HG02938 (cell line): ENCODE data around the gene UBE2S.
A peak's percentile ranks its signal among the peaks of the same experiment; 100 is the strongest.

Source experiments
- ATAC-seq: cut with Tn5 transposase; IDR thresholded peaks from one replicate; pipeline ENCODE4 v1.9.1; 2021; ENCODE audit warnings: mild to moderate bottlenecking, moderate library complexity; ENCODE audit not compliant: unreplicated experiment

Gene UBE2S

DNA sequence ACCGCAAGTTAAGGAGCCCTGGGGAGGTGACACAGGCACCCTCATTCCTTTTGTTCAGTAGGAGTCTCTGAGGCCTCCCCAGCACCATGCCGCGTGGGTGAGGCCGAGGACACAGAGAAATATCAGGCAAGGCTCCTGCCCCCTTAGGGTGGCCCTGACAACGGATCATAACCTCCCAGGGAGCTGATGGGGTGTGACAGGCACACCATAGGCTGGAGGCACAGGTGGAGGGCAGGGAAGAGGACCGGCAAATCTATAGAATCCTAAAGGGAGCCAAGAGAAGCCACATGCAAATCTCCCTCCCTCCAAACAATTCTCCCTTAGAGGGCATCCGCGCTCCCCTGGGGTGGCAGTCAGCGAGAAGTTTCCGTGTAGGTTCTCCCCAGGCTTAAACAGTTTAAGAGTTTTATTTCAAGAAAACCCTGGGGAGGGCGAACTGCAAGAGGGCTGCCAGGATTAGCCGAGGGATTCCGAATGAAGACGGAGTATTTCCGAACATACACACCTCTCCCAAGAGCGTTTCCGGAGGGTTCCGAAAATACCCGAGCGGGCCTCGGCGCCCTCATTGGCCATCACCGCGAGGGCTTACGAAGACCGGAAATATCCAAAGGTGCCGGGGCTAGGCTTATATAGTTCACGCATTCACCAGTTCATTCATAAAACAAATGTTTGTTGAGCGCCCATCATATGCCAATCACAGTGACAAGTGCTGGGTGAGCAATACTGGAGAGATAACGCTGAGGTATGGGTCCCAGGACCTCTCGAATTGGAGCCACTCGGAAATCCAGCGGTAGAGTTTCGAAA lies 22.5 kb downstream of the UBE2S start:
- ATAC-seq, result peak; percentile 58

- no peak for ATAC-seq
These were observed 23.3 kb downstream of the UBE2S start, which contains the start of gene TMEM238 for GRCh38 chr19:55384131-55384919. Gene TMEM238 (minus strand): TSS chr19:55384292. CDS start chr19:55384259, 33 bp downstream.

GRCh38 chr19:55383279-55384130 lies 24.1 kb downstream of the UBE2S start:
- ATAC-seq, result no peak

DNA sequence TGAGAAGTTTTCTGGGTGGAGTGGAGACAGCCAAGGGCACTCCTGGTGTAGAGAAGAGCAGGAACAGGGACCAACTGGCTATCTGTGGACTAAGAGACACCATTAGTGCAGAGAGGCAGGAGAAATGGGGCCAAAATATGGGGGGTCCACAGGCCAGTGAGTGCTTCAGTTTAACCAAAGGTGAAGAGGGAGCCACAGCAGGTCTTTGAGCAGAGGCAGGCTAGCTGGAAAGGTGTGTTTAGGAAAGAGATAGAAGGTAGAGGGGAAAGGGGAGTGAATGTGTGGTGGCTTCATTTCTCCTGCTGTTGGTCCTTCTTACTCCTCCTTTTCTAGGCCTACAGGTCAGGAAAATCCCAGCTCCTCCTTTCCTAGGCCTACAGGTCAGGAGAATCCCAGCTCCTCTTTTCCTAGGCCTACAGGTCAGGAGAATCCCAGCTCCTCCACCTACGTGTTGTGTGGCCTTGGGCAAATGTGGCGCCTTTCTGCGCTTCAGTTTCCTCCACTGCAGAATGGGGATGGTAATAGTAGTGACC lies 25.0 kb downstream of the UBE2S start:
- ATAC-seq, result no peak

- no peak for ATAC-seq
These were observed 25.6 kb downstream of the UBE2S start for GRCh38 chr19:55382013-55382412.

DNA sequence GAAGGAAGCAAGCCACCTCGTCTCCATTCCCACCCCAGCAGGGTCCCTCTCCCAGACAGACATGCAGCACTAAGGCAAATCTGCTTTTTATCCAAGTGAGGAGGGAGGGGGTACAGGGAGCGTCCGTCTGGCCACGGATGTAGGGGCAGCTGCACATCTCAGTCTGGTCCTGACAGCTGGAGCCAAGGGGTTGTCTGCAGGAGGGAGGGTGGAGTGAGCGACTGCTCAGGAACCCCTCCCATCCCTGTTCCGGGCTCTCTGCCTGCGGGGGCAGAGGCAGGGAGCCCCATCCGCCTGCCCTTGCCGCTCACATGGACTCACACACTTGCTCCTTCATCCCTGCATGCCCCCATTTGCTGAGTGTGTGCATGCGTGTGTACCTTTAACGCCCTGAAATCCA lies 28.4 kb downstream of the UBE2S start:
- no peak for ATAC-seq

- ATAC-seq, result no peak
These were observed 30.0 kb downstream of the UBE2S start for GRCh38 chr19:55377356-55378131.

GRCh38 chr19:55376241-55376933 lies 31.2 kb downstream of the UBE2S start, which contains the start of gene TMEM190:
Gene TMEM190 (plus strand): TSS chr19:55376826. CDS start chr19:55376854, 28 bp downstream.
- ATAC-seq, result no peak

GRCh38 chr19:55373993-55374757 lies 33.4 kb downstream of the UBE2S start:
- ATAC-seq, result no peak

DNA sequence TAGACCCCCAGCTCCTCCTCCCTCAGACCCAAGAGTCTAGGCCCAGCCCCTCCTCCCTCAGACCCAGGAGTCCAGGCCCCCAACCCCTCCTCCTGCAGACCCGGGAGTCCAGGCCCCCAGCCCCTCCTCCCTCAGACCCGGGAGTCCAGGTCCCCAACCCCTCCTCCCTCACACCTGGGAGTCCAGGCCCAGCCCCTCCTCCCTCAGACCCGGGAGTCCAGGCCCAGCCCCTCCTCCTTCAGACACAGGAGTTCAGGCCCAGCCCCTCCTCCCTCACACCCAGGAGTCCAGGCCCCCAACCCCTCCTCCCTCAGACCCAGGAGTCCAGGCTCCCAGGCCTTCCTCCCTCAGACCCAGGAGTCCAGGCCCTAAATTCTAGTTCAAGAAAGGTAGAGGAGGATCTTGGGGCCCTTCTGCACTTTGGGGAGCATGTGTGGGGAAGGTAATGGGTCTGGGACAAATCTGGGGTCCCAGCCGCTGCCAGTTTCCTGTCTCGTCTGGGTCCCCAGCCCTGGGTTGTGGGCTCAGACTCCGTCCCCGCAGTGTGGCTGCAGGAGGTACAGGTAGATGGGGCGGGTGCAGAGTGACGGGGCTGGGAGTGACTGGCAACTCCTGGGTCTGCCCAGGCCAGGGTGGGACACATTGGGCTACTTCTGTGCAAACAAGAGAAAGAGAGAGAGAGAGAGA lies 34.1 kb downstream of the UBE2S start:
- ATAC-seq, result no peak

DNA sequence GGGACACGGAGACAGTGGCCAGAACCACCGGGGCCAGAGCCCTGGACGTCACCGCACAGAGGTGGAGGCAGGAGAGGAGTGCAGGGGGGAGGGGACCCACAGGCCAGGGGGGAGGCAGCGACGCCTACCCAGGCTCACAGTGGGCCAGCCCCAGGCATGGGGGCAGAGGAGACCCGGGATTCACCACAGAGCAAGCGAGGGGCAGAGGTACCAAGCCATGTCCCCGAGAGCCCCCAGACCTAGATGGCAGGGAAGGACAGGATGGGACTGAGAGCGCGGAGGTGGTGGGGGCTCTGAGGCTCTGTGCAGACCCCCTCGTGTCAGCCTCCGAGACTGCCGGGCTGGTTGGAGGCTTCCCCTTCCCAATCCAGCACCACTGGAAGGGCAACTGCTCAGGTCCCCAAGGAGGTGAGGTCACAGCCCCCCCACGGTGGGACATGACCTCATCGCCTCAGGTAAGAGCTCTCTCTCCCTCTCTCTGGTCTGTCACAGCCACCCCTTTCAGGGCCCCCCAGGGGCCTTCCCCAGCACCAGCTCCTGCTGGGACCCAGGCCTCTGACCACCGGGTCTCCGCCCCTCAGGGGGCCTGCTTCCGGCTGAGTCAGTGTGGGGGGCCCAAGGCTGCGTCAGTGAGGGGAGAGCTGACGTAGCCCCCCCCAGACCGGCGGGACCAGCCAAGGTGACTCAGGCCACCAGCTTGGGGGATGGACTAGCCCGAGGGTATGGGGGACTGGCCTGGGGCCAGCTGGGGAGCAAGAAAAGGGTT lies 35.1 kb downstream of the UBE2S start:
- no peak for ATAC-seq

GRCh38 chr19:55370305-55370988 lies 37.1 kb downstream of the UBE2S start, which contains the start of gene IL11:
Gene IL11 (minus strand): TSS chr19:55370463. CDS start chr19:55370310, 153 bp downstream.
- no peak for ATAC-seq

- no peak for ATAC-seq
These were observed 37.8 kb downstream of the UBE2S start for GRCh38 chr19:55369653-55370304.

DNA sequence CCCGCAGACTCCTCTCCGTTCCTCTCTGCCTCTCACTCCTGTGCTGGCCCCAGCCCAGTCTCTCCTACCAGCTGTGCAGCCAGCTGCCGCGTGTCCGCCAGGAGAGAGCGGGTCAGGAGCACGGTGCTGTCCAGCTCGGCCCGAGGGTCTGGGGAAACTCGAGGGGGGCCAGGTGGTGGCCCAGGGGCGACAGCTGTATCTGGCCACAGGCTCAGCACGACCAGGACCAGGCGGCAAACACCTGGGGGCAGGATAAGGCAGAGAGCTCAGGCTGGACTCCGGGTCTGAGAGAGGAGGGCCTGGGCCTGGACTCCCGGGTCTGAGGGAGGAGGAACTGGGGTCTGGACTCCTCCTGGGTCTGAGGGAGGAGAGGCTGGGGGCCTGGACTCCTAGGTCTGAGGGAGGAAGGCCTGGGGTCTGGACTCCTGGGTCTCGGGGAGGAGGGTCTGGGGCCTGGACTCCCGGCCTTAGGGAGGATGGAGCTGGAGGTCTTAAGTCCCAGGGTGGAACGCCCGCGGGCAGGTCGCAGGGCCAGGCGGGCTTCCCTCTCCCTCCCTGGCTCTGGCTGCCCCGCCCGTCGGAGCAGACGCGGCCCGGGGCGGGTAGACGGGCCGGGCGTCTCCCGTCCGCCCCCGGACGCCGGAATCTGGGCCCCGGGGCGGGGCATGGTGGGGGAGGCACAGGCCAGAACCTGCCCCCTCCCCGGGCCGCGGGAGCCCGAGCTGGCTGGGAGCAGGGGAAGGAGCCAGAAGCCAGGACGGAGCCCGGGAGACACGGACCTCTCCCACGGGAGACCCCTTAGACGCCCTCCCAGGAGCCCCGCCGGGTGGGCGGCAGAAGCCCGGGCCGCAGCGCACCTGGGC lies 38.7 kb downstream of the UBE2S start:
- no peak for ATAC-seq

GRCh38 chr19:55368106-55368505 lies 39.5 kb downstream of the UBE2S start:
- ATAC-seq, result no peak
